Mesothelial cell of epicardium (in vitro differentiated cells): ENCODE measurements around the gene GRID1. TPM values are rescaled to one million over a fixed set of nuclear protein-coding genes. Genes with fewer than 3 reads are reported as not detected.

Experiments
- DNase-seq, 2 experiments: peaks; one replicate each; pipeline ENCODE4 v3.0.0; 2021; ENCODE audit warnings: low spot score in 2 of 2; ENCODE audit not compliant: unreplicated experiment in 2 of 2
- H3K27ac Mint-ChIP-seq: 2 replicates; pipeline ENCODE4 v1.8.0; 2021; ENCODE audit warnings: mixed read lengths
- H3K27me3 Mint-ChIP-seq: 2 replicates; pipeline ENCODE4 v1.8.0; 2021; ENCODE audit warnings: low read depth, mixed read lengths
- H3K36me3 Mint-ChIP-seq: 2 replicates; pipeline ENCODE4 v1.8.0; 2021; ENCODE audit warnings: mixed read lengths
- H3K4me1 Mint-ChIP-seq: 2 replicates; pipeline ENCODE4 v1.8.0; 2021; ENCODE audit warnings: mixed read lengths
- H3K4me3 Mint-ChIP-seq: 2 replicates; pipeline ENCODE4 v1.8.0; 2021; ENCODE audit warnings: mild to moderate bottlenecking, moderate library complexity, mixed read lengths
- H3K9me3 Mint-ChIP-seq: 2 replicates; pipeline ENCODE4 v1.8.0; 2021; ENCODE audit warnings: mixed read lengths
- CTCF ChIP-seq: fragments of 200-600 bp; sonication (generic); IDR thresholded peaks from one replicate; pipeline ENCODE4 v1.5.0; 2021; ENCODE audit warnings: antibody characterized with exemption; ENCODE audit not compliant: unreplicated experiment
- total RNA-seq: library from RNA; stranded (reverse); gene quantifications from 3 replicates; pipeline ENCODE4 v1.2.1, GENCODE V29; 2021

Gene GRID1
- total RNA-seq, 1 donor from 2014 or later: 0.22 TPM

DNA sequence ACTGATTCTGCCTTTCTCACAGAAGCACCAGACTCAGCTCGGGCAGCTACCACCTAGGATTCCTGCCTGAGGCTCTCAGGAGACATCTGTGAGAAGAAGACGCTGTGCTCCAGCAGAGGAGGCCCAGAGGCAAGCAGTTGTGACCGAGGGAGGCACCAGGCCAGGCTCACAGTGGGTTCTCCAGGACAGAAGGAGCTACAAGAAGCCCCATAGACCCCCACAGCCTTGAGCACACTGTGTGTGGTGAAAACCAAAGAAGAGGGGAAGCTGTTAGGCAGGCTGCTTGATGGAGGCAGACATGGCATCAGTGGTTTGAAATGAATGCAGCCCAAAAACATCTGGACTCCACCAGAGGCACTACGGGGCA, 198.8 kb downstream of the GRID1 start:
- Mint-ChIP-seq H3K36me3 (no peaks in the 10 kb centered on the region), H3K4me1 (no peaks in the 10 kb centered on the region), H3K27ac (no peak overlapping the region), H3K4me3 (no peak overlapping the region), H3K27me3 (peaks cover 23% of the 10 kb centered on the region), H3K9me3 (no peaks in the 10 kb centered on the region)
- no peak for TF ChIP-seq CTCF
- DNase-seq: no peak

GRCh38 chr10:86167121-86167761, 199.4 kb downstream of the GRID1 start:
- no peak for DNase-seq
- Mint-ChIP-seq H3K4me3 (no peak overlapping the region), H3K4me1 (no peaks in the 10 kb centered on the region), H3K27ac (no peak overlapping the region), H3K36me3 (no peaks in the 10 kb centered on the region), H3K9me3 (no peaks in the 10 kb centered on the region), H3K27me3 (peaks cover 23% of the 10 kb centered on the region)
- no peak for TF ChIP-seq CTCF

GRCh38 chr10:86165666-86166065, 200.9 kb downstream of the GRID1 start:
- Mint-ChIP-seq H3K4me3 (no peak overlapping the region), H3K27ac (no peak overlapping the region), H3K36me3 (no peaks in the 10 kb centered on the region), H3K4me1 (no peaks in the 10 kb centered on the region), H3K27me3 (peaks cover 25% of the 10 kb centered on the region), H3K9me3 (no peaks in the 10 kb centered on the region)
- no peak for TF ChIP-seq CTCF
- DNase-seq: no peak

DNA sequence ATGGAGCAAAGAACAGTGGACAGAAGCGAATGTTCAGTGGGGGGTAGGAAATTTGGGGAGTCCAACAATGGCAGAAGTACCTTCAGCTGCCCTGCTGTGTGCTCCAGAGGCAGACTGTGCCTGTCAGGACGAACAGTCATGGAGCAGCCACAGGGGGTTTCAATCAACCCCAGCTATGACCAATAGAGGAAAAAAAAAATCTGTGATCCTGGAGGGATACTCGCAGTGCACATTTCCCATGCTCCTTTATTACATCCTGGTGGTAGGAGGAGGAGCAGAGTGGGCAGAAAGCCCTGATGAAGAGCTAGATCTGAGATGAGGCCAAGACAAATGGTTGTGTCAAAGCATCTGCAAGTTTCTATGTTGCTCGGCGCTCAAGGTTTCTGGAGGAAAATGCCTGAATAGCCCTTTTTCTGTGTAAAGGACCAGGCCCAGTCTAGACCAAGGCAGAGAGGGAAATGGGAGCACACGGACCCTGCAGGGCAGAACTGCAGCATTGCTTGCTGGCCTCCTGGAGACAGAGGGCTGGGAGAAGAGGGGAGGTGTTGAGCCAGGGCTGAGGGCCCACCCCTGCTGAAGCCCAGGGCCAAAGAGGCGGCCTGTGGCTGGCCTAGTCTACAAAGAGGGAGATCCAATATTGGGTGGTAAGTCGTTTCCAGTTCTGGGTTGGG, 201.5 kb downstream of the GRID1 start:
- Mint-ChIP-seq H3K36me3 (no peaks in the 10 kb centered on the region), H3K27me3 (peaks cover 23% of the 10 kb centered on the region), H3K4me3 (no peak overlapping the region), H3K4me1 (no peaks in the 10 kb centered on the region), H3K27ac (no peak overlapping the region), H3K9me3 (no peaks in the 10 kb centered on the region)
- no peak for TF ChIP-seq CTCF
- DNase-seq: no peak

DNA sequence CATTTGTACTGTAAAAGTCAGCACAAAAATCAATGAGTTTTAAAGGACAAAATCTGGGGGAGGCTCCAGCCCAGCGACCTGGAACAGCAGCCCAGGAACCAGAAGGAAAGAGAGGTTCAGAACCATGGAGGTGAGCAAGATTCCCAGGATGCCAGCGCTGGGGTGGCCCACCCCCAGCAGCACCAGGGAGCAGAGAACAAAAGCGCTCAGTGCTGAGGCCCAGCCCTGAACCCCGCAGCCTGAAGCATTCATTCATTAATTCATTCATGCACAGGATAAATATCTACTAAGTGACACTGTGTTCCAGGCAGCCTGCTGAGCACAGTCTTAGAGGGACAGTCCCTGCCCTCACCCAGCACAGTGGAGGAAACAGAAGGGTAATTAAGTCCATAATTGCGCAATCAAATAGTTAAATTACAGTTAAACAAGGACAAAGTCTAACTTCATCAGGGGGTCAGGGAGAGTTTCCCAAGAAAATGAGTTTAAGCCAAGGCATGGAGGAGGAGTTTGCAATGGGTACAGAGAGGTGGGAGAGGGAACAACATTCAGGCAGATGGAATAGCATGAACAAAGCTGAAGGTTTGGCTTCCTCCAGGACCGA, 202.3 kb downstream of the GRID1 start:
- Mint-ChIP-seq H3K4me3 (no peak overlapping the region), H3K27ac (no peak overlapping the region), H3K27me3 (peaks cover 25% of the 10 kb centered on the region), H3K36me3 (no peaks in the 10 kb centered on the region), H3K4me1 (no peaks in the 10 kb centered on the region), H3K9me3 (no peaks in the 10 kb centered on the region)
- no peak for DNase-seq
- TF ChIP-seq CTCF: no peak
